Adrenal gland (tissue), 5 donors: ENCODE measurements around the gene ABHD11.

Experiments used
- POLR2A ChIP-seq, 2 donors: fragments of 450-650 bp; IDR thresholded peaks; one replicate each; pipeline ENCODE4 v1.6.1; 2017; ENCODE audit warnings: antibody characterized with exemption in 2 of 2, mild to moderate bottlenecking in 2 of 2, moderate library complexity in 1 of 2
- TF ChIP-seq, protein P1 (sequence below), 6 experiments: fragments of 450-650 bp in 4 of 6; fragments of 200-600 bp in 2 of 6; sonication (generic) in 1 of 6; IDR thresholded peaks; 1 replicate in 5 of 6; 2 replicates in 1 of 6; pipeline versions ENCODE4 v1.5.1 to v1.8.0; 2016 to 2021; ENCODE audit warnings: antibody characterized with exemption in 6 of 6, mild to moderate bottlenecking in 2 of 6, moderate library complexity in 1 of 6
- donor health status: DM: no; HTN: no; CAD: no.

DNA sequence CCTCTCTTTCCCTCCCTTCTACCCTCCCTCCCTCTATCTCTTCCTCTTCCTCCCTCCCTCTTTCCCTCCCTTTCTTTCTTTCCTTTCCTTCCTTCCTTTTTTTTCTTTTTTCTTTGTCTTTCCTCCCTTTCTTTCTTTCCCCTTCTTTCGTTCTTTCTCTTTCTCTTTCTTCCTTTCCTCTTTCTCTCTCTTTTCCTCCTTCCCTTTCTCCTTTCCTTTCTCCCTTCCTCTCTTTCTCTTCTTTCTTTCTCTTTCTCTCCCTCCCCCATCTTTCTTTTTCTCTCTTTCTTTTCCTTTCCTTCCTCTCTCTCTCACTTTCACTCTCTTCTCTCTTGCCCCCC, 24.0 kb upstream of the ABHD11 start:
- TF ChIP-seq, protein P1, sequence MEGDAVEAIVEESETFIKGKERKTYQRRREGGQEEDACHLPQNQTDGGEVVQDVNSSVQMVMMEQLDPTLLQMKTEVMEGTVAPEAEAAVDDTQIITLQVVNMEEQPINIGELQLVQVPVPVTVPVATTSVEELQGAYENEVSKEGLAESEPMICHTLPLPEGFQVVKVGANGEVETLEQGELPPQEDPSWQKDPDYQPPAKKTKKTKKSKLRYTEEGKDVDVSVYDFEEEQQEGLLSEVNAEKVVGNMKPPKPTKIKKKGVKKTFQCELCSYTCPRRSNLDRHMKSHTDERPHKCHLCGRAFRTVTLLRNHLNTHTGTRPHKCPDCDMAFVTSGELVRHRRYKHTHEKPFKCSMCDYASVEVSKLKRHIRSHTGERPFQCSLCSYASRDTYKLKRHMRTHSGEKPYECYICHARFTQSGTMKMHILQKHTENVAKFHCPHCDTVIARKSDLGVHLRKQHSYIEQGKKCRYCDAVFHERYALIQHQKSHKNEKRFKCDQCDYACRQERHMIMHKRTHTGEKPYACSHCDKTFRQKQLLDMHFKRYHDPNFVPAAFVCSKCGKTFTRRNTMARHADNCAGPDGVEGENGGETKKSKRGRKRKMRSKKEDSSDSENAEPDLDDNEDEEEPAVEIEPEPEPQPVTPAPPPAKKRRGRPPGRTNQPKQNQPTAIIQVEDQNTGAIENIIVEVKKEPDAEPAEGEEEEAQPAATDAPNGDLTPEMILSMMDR (IDR thresholded peaks at IDR 0.05) = no peak
- no peak for TF ChIP-seq POLR2A (IDR thresholded peaks at IDR 0.05)
